Ovary (tissue), 3 donors: Measurements from ENCODE around the gene MAD1L1.

Experiments
- CTCF ChIP-seq, 3 donors: fragments of 450-650 bp in 2 of 3; fragments of 200-600 bp in 1 of 3; IDR thresholded peaks; one replicate each; pipeline versions ENCODE4 v1.5.1 to v1.8.0; 2016 to 2022; ENCODE audit warnings: antibody characterized with exemption in 3 of 3, mild to moderate bottlenecking in 1 of 3
- EP300 ChIP-seq: sonication (generic); formaldehyde crosslinking; IDR thresholded peaks from one replicate; pipeline ENCODE4 v1.6.1; 2017; ENCODE audit warnings: antibody characterized with exemption
- POLR2A ChIP-seq: fragments of 450-650 bp; IDR thresholded peaks from one replicate; pipeline ENCODE4 v1.6.1; 2017; ENCODE audit warnings: antibody characterized with exemption, mild to moderate bottlenecking, moderate library complexity
- donor health status: DM: no; HTN: no; CAD: no.

GRCh38 chr7:2280424-2280823, 47.7 kb upstream of the MAD1L1 start:
- TF ChIP-seq CTCF (IDR thresholded peaks at IDR 0.05) (no peak), POLR2A (no peak), EP300 (no peak)
